Subcutaneous abdominal adipose tissue (tissue), 5 donors: Measurements from ENCODE around the gene SLC25A48.

Experiments used
- H3K27ac ChIP-seq: one replicate; pipeline ENCODE4 v1.7.0; 2013; ENCODE audit warnings: low read depth, mild to moderate bottlenecking, inconsistent platforms, low read length, moderate library complexity
- H3K27me3 ChIP-seq, 5 donors: one replicate each; pipeline ENCODE4 v1.7.0; 2013; ENCODE audit warnings: low read length in 5 of 5, inconsistent platforms in 1 of 5; ENCODE audit not compliant: control insufficient read depth in 5 of 5, insufficient read depth in 4 of 5
- H3K36me3 ChIP-seq, 5 donors: one replicate each; pipeline ENCODE4 v1.7.0; 2013; ENCODE audit warnings: low read length in 5 of 5; ENCODE audit not compliant: control insufficient read depth in 5 of 5, insufficient read depth in 5 of 5
- H3K4me1 ChIP-seq, 5 donors: one replicate each; pipeline ENCODE4 v1.7.0; 2013; ENCODE audit warnings: low read length in 5 of 5, mild to moderate bottlenecking in 3 of 5, moderate library complexity in 1 of 5; ENCODE audit not compliant: control insufficient read depth in 5 of 5, insufficient read depth in 5 of 5
- H3K4me3 ChIP-seq, 5 donors: one replicate each; pipeline ENCODE4 v1.7.0; 2013; ENCODE audit warnings: low read length in 5 of 5, low read depth in 1 of 5
- H3K9ac ChIP-seq, 5 donors: one replicate each; pipeline ENCODE4 v1.7.0; 2013; ENCODE audit warnings: low read length in 5 of 5, mild to moderate bottlenecking in 4 of 5, moderate library complexity in 3 of 5
- H3K9me3 ChIP-seq, 5 donors: one replicate each; pipeline ENCODE4 v1.7.0; 2013; ENCODE audit warnings: low read length in 5 of 5; ENCODE audit not compliant: control insufficient read depth in 5 of 5
- donor health status: healthy.
- donor health status: healthy.
- donor health status: healthy.
- donor health status: healthy.
- donor health status: healthy.

Gene SLC25A48

DNA sequence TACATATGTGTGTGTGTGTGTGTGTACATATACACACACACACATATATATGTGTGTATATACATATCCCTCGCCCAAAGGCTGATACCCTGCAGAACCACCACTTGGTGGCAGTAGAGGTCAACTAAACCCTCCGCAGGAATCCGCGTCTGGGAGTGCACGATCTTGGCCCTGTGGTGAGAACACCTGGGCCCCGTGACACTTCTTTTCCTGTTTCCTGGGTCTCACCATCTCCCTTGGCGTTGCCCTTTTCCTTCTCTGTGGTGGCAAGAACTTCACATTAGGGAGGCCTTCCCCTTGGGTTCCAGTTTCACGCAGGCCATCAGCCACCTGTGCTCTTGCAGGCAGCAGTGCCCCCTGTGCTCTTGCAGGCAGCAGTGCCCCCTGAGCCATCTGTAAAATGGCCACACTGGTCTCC is 53.0 kb downstream of the SLC25A48 start:
- Histone ChIP-seq H3K27me3 (peaks cover 3 to 16% (median 8%) of the 10 kb centered on the region in 5 donors), H3K9ac (no peak overlapping the region), H3K27ac (no peak overlapping the region), H3K36me3 (no peaks in the 10 kb centered on the region), H3K4me3 (no peak overlapping the region), H3K4me1 (peaks cover 0 to 3% (median 2%) of the 10 kb centered on the region in 5 donors), H3K9me3 (no peaks in the 10 kb centered on the region)

DNA sequence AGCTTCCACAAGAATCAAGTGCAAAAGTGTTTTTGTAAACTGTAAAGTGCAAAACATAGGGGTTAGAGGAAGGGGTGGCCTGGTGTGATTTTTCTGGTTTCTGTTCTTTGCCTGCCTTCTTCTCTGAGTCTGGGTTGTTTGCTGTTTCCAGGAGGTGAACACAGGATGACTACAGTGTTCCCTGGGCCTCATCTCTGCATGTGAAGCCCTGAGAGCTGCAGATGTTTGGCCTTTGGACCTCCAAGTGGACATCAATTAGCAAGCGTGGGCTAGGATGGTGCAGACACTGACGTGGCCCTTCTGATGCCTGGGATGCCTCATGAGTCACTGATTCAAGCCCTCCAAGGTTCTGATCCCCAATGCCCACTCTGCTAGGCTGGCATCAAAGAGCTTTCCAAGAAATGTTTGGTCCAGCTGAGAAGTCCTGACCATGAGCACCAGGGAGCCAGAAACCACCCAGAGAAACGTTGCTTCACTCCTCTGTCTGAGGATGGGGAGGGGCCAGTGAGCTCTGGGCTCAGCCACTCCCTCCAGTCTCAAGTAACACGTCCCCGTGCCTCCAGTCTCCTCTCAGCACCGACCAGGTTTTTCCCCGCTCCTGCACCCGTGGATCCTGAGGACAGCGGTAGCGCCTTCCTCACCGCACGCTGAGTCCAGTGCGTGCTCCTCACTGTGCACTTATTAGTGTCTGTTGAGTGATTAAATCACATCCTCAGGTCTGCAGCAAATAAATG is 53.6 kb downstream of the SLC25A48 start:
- Histone ChIP-seq H3K36me3 (no peaks in the 10 kb centered on the region), H3K27ac (no peak overlapping the region), H3K4me3 (no peak overlapping the region), H3K27me3 (peaks cover 3 to 12% (median 8%) of the 10 kb centered on the region in 5 donors), H3K9ac (no peak overlapping the region), H3K4me1 (peaks cover 0 to 3% (median 2%) of the 10 kb centered on the region in 5 donors), H3K9me3 (no peaks in the 10 kb centered on the region)

DNA sequence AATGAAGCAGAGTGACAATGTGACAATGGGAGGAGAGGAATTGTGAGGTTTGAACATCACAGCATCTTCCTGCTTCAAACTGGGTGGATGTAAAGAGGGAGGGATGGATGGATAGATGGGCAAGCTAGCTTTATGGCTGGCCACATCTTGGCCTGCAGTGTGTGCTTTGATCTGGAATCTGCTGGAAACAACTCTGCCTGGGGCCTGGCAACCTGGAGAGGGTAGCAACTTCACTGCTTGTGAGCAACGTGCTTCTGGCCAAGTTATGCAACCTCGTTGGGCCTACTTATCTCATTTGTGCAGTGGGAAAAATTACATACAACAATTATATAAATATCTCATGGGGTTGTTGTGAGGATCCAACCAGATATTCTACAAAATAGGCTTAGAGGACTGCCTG is 55.8 kb downstream of the SLC25A48 start:
- H3K9ac ChIP-seq, result no peak overlapping the region
- peaks cover 0 to 3% (median 2%) of the 10 kb centered on the region in 5 donors for H3K4me1 ChIP-seq
- H3K27me3 ChIP-seq, result peaks cover 1 to 8% (median 5%) of the 10 kb centered on the region in 5 donors
- H3K9me3 ChIP-seq, result no peaks in the 10 kb centered on the region
- H3K36me3 ChIP-seq, result no peaks in the 10 kb centered on the region
- H3K4me3 ChIP-seq, result no peak overlapping the region
- H3K27ac ChIP-seq, result no peak overlapping the region

DNA sequence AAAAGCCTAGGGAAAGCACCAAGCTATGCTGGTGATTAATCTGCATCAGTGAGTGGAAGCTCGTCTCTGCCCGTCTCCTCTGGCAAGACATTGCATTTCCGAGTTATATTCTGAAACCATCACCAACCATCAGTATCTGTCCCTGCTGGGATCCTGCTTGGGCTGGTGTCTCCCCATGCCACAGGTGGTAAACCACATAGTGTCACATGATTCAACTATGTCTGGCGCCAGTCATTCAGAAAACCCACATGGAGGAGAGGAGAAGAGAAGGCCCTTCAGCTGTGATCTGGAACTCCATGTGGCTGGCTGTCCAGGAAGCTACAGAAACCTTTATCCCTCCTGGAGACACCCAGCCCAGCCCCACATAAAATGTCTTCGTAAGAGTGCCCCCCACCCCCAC is 56.4 kb downstream of the SLC25A48 start:
- Histone ChIP-seq H3K9ac (no peak overlapping the region), H3K27ac (no peak overlapping the region), H3K4me1 (peaks cover 0 to 3% (median 2%) of the 10 kb centered on the region in 5 donors), H3K36me3 (no peaks in the 10 kb centered on the region), H3K9me3 (no peaks in the 10 kb centered on the region), H3K27me3 (peaks cover 0 to 8% (median 5%) of the 10 kb centered on the region in 5 donors), H3K4me3 (no peak overlapping the region)

DNA sequence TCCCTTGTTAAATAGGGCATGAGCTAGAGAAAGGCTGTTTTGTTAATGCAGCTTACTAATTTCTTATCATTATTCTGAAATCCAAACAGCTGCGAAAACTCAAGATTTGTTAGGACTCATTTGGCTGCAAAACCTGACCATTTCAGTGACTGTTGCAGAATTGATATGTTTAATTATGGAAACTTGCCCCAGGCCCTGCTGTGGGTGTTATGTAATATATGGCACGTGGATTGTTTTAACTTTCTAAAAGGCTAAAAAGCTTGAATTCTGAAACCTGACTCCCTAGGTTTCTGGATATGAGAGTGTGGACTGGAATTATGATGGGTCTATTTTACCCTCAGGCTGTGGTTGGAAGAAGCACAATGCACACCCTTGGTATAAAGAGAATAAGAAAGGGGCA is 56.8 kb downstream of the SLC25A48 start:
- Histone ChIP-seq H3K4me1 (peaks cover 0 to 3% (median 2%) of the 10 kb centered on the region in 5 donors), H3K27ac (no peak overlapping the region), H3K4me3 (no peak overlapping the region), H3K9me3 (no peaks in the 10 kb centered on the region), H3K27me3 (peaks cover 0 to 9% (median 5%) of the 10 kb centered on the region in 5 donors), H3K36me3 (no peaks in the 10 kb centered on the region), H3K9ac (no peak overlapping the region)

DNA sequence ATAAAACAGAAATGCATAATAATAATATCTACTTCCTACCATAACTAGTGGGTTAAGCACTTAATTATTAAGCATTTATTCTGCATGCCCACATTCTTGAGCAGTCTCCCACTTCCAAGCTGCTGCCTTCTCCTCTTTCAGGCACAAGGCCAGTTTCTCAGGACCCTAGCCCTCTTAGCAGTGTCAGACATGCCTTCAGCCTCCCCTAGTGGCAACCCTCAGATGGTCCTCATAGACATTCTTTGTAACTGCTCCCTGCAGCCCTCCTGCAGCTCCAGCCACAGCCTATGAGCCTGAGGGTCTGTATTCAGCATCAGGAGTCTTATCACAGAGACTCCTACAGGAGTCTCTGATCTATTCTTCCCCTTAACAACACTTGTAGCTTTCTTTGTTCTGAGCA is 57.3 kb downstream of the SLC25A48 start:
- no peak overlapping the region for H3K4me3 ChIP-seq
- no peaks in the 10 kb centered on the region for H3K9me3 ChIP-seq
- H3K36me3 ChIP-seq, result no peaks in the 10 kb centered on the region
- H3K4me1 ChIP-seq, result peaks cover 0 to 3% (median 2%) of the 10 kb centered on the region in 5 donors
- no peak overlapping the region for H3K9ac ChIP-seq
- H3K27ac ChIP-seq, result no peak overlapping the region
- peaks cover 0 to 10% (median 5%) of the 10 kb centered on the region in 5 donors for H3K27me3 ChIP-seq

DNA sequence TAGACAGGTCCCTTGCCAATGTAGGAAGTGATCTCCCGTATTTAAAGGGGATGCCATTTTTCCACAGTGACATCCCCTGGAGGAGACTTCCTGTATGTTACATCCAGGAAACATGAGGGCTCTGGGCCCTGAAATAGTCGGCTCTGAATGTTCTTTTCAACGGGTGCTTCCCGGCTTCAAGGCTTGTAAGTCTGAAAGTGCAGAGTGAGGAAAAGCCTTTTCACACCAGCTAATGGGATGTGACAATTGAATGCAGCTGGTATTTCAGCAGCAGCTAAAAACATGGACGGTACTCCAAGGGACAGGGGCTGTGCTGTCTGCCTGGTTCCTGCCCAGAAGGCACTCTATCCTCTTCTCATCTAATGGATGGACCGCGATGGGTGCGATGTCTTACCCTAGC is 59.8 kb downstream of the SLC25A48 start:
- Histone ChIP-seq H3K4me3 (no peak overlapping the region), H3K9me3 (peaks cover 0 to 3% (median 0%) of the 10 kb centered on the region in 5 donors), H3K36me3 (no peaks in the 10 kb centered on the region), H3K9ac (no peak overlapping the region), H3K4me1 (no peaks in the 10 kb centered on the region), H3K27me3 (peaks cover 0 to 17% (median 7%) of the 10 kb centered on the region in 5 donors), H3K27ac (no peak overlapping the region)

DNA sequence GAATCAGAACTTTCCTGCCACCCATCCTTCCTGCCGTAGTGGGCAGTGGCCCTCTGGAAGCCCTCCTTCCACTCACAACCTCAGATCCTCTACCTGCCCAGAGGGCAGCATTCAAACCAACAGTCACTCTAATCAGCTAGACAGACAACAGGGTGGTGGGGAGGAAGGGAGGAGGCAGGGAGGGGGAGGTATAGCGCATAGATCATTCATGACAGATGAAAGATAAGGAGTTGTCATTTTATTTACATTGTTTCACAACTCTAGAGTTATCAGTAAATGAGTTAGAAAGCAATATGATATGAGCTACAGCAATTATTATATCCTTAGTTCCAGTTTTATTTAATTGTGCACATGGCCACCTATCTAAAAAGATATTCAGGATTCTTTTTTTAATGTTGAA is 60.3 kb downstream of the SLC25A48 start:
- H3K4me1 ChIP-seq, result no peaks in the 10 kb centered on the region
- H3K9ac ChIP-seq, result no peak overlapping the region
- no peak overlapping the region for H3K27ac ChIP-seq
- H3K27me3 ChIP-seq, result peaks cover 0 to 22% (median 7%) of the 10 kb centered on the region in 5 donors
- H3K9me3 ChIP-seq, result peaks cover 0 to 3% (median 0%) of the 10 kb centered on the region in 5 donors
- H3K36me3 ChIP-seq, result no peaks in the 10 kb centered on the region
- H3K4me3 ChIP-seq, result no peak overlapping the region

DNA sequence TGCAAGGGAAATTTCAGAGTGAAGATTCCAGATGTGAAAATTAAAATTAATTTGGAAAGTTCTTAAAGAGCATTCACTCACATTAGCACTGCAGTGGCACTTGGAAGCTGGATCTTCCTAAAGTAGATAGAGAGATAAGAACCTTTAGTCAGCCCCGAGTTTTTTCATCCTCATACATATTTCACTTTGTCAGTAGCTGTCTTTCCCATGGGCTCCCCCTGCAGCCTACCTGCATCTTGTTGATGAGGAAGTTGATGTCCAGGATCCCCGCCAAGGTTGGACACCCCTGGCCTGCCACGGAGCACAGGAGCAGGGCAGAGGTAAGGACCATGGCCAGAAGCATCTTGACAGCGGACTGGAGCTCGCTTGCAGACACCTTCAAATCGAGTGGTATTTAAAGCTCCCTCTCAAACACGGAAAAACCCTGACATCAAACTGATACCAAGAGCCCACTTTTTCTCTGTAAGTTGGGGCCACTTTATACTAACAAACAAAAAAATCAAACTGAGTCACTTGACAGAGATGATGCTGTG is 61.1 kb downstream of the SLC25A48 start, which contains the start of gene IL9:
TSS of gene IL9 (minus strand) at position 368 of the 533 bp plus-strand sequence. CDS start at position 343, 25 bp downstream.
- H3K9ac ChIP-seq, result no peak within 1 kb of the TSS
- H3K27me3 ChIP-seq, result peaks cover 0 to 24% (median 7%) of the 10 kb centered on the region in 5 donors
- H3K4me1 ChIP-seq, result no peaks in the 10 kb centered on the region
- no peak within 1 kb of the TSS for H3K27ac ChIP-seq
- no peak within 1 kb of the TSS for H3K4me3 ChIP-seq
- no peaks in the 10 kb centered on the region for H3K36me3 ChIP-seq
- peaks cover 0 to 3% (median 0%) of the 10 kb centered on the region in 5 donors for H3K9me3 ChIP-seq

DNA sequence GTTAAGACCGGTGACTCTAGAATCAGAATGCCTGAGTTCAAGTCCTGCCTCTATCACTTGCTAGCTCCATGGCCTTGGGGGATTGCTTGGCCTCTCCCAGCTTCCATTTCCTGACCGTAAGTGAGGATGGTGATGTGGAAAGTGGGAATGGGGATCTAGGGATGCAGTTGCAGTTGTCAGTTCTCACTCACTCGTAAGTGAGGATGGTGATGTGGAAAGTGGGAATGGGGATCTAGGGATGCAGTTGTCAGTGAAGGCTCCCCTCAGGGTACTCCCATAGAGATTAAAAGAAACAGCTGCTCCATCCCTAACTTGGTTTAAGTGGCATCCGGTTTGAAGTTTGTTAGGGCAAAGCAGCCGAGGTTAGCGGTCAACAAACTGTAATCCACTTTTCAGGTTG is 64.2 kb downstream of the SLC25A48 start:
- no peaks in the 10 kb centered on the region for H3K36me3 ChIP-seq
- H3K9ac ChIP-seq, result no peak overlapping the region
- H3K4me3 ChIP-seq, result no peak overlapping the region
- H3K27me3 ChIP-seq, result peaks cover 3 to 24% (median 7%) of the 10 kb centered on the region in 5 donors
- H3K4me1 ChIP-seq, result no peaks in the 10 kb centered on the region
- H3K27ac ChIP-seq, result no peak overlapping the region
- H3K9me3 ChIP-seq, result peaks cover 0 to 3% (median 0%) of the 10 kb centered on the region in 5 donors
